ENCODE results near the gene CDK15.

The CDK15 gene

GRCh38 chr2:201909961-201910361 lies 103.6 kb downstream of the CDK15 start:
- TF ChIP-seq CTCF (IDR thresholded peaks at IDR 0.05; ENCODE audit: low read depth, low read length, missing control alignments) = no peak
- in situ Hi-C loops (cut with HindIII; ENCODE audit: low sequenced_read_pairs) = no loop called here
- peak; percentile 18 for DNase-seq (ENCODE audit: low read depth)
- H3K4me3 ChIP-seq (ENCODE audit: low read depth, low read length) = peak overlapping the region; percentile 3

- H3K4me3 ChIP-seq (ENCODE audit: low read depth, low read length) = no peak overlapping the region
- no peak for DNase-seq (ENCODE audit: low read depth)
- TF ChIP-seq CTCF (IDR thresholded peaks at IDR 0.05; ENCODE audit: low read depth, low read length, missing control alignments) = no peak
- in situ Hi-C loops (cut with HindIII; ENCODE audit: low sequenced_read_pairs) = no loop called here
Measured at GRCh38 chr2:201911372-201911771, 105.0 kb downstream of the CDK15 start.

DNA sequence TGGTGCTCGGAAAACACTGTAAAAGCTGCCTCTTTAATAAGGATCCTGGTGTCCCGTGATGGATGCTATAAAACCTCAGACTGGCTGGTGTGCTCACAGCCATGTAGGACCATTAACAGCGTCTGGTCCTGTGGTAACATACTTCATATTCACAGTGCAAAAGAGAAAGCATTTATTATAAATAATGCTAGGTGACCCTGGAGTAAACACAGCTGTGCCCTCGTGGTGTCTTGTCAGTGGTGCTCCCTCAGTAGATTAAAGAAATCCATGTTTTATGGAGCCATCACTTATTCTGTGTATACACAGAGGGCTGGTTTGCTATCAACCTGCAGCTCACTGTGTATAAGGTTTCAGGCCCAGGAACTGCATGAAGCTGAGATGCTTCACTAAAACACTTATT lies 106.9 kb downstream of the CDK15 start:
- no peak for TF ChIP-seq CTCF (IDR thresholded peaks at IDR 0.05; ENCODE audit: low read depth, low read length, missing control alignments)
- no peak for DNase-seq (ENCODE audit: low read depth)
- H3K4me3 ChIP-seq (ENCODE audit: low read depth, low read length) = no peak overlapping the region
- in situ Hi-C loops (cut with HindIII; ENCODE audit: low sequenced_read_pairs) = no loop called here

GRCh38 chr2:201915446-201915845 lies 109.1 kb downstream of the CDK15 start:
- no peak overlapping the region for H3K4me3 ChIP-seq (ENCODE audit: low read depth, low read length)
- DNase-seq (ENCODE audit: low read depth) = no peak
- in situ Hi-C loops (cut with HindIII; ENCODE audit: low sequenced_read_pairs) = no loop called here
- TF ChIP-seq CTCF (IDR thresholded peaks at IDR 0.05; ENCODE audit: low read depth, low read length, missing control alignments) = no peak

- no peak overlapping the region for H3K4me3 ChIP-seq (ENCODE audit: low read depth, low read length)
- in situ Hi-C loops (cut with HindIII; ENCODE audit: low sequenced_read_pairs) = no loop called here
- DNase-seq (ENCODE audit: low read depth) = no peak
- TF ChIP-seq CTCF (IDR thresholded peaks at IDR 0.05; ENCODE audit: low read depth, low read length, missing control alignments) = no peak
Measured at GRCh38 chr2:201916565-201916964, 110.2 kb downstream of the CDK15 start.

DNA sequence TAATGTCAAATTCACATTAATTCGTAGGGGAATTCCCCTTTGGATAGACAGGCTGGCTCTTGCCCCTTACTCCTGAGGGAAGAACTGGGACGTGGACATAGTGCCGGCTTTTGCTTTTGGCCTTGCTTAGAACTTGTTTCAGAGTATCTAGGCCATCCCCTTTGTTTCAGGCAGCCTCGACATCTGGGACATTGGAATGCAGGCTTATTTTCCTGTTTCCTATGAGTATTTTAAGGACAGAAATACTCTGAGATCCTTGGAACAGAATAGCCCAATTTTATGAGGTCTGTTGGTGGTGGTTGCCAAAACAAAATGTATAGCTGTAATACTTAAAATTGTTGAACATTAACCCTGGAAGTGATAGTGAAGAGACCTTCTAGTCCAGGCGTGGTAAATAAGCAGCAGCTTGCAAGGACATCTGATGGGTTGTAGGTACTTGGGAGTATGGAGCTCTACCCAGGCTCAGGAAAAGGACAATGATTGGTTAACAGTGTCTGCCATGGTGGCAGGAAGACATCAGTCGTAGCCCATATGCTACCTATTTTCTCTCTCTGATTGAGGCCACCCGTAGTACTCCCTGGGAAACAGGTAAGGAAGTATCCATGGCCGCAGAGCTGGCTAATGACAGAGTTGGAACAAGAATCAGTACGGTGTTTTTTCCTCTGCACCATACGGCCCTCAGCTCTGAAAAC lies 112.4 kb downstream of the CDK15 start:
- no peak for TF ChIP-seq CTCF (IDR thresholded peaks at IDR 0.05; ENCODE audit: low read depth, low read length, missing control alignments)
- in situ Hi-C loops (cut with HindIII; ENCODE audit: low sequenced_read_pairs) = no loop called here
- no peak overlapping the region for H3K4me3 ChIP-seq (ENCODE audit: low read depth, low read length)
- no peak for DNase-seq (ENCODE audit: low read depth)

Measured in astrocyte of the cerebellum (primary cell).